HG02981 (cell line): ENCODE measurements around the gene PRKACG.

Experiments
- ATAC-seq: cut with Tn5 transposase; IDR thresholded peaks from one replicate; pipeline ENCODE4 v1.9.1; 2021; ENCODE audit warnings: mild to moderate bottlenecking, moderate library complexity; ENCODE audit not compliant: unreplicated experiment

Gene PRKACG

GRCh38 chr9:68983522-68984424 is 30.1 kb downstream of the PRKACG start:
- ATAC-seq = no peak

GRCh38 chr9:68983008-68983411 is 30.9 kb downstream of the PRKACG start:
- no peak for ATAC-seq

- no peak for ATAC-seq
Observed at GRCh38 chr9:68981789-68982188, 32.1 kb downstream of the PRKACG start.

- ATAC-seq = no peak
Observed at GRCh38 chr9:68980341-68980914, 33.5 kb downstream of the PRKACG start.

GRCh38 chr9:68979538-68980314 is 34.2 kb downstream of the PRKACG start:
- peak; percentile 20 for ATAC-seq

GRCh38 chr9:68978501-68978900 is 35.4 kb downstream of the PRKACG start:
- no peak for ATAC-seq

GRCh38 chr9:68978066-68978465 is 35.8 kb downstream of the PRKACG start:
- ATAC-seq = peak; percentile 40

- ATAC-seq = no peak
Observed at GRCh38 chr9:68975365-68976043, 38.4 kb downstream of the PRKACG start.

- ATAC-seq = no peak
Observed at GRCh38 chr9:68974901-68975300, 39.0 kb downstream of the PRKACG start.

- ATAC-seq = peak; percentile 77
Observed at GRCh38 chr9:68974431-68974830, 39.5 kb downstream of the PRKACG start.

GRCh38 chr9:68973619-68974018 is 40.3 kb downstream of the PRKACG start:
- ATAC-seq = no peak

- ATAC-seq = no peak
Observed at GRCh38 chr9:68970151-68970550, 43.8 kb downstream of the PRKACG start.

GRCh38 chr9:68969538-68969937 is 44.4 kb downstream of the PRKACG start:
- no peak for ATAC-seq

GRCh38 chr9:68967800-68968199 is 46.1 kb downstream of the PRKACG start:
- no peak for ATAC-seq

- ATAC-seq = peak; percentile 60
Observed at GRCh38 chr9:68966496-68966944, 47.4 kb downstream of the PRKACG start.

GRCh38 chr9:68964765-68965164 is 49.1 kb downstream of the PRKACG start:
- no peak for ATAC-seq

GRCh38 chr9:68964102-68964541 is 49.8 kb downstream of the PRKACG start:
- ATAC-seq = no peak

- ATAC-seq = no peak
Observed at GRCh38 chr9:68963416-68963815, 50.5 kb downstream of the PRKACG start.
